GM12873 (cell line): ENCODE measurements around the gene CTTNBP2NL.
A peak's percentile ranks its signal among the peaks of the same experiment; 100 is the strongest.

Source experiments
- TF ChIP-seq, protein P1 (sequence below): IDR thresholded peaks from 2 replicates; pipeline ENCODE4 v1.5.1; 2012; ENCODE audit warnings: low read depth, mild to moderate bottlenecking, moderate library complexity, low read length, control low read depth; ENCODE audit not compliant: insufficient read depth; ENCODE audit errors: missing control alignments

The CTTNBP2NL gene

DNA sequence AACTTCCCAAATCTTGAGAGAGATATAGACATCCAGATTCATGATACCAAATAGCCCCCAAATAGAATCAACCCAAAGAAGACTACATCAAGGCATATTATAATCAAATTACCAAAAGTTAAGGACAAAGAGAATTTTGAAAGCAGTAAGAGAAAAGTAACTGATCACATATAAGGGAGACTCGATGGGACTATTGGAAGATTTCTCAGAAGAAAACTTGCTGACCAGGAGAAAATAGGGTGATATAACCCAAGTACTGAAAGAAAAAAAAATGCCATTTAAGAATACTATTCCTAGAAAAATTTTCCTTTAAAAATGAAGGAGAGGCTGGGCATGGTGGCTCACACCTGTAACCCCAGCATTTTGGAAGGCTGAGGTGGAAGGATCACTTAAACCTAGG lies 82.3 kb downstream of the CTTNBP2NL start:
- TF ChIP-seq, protein P1, sequence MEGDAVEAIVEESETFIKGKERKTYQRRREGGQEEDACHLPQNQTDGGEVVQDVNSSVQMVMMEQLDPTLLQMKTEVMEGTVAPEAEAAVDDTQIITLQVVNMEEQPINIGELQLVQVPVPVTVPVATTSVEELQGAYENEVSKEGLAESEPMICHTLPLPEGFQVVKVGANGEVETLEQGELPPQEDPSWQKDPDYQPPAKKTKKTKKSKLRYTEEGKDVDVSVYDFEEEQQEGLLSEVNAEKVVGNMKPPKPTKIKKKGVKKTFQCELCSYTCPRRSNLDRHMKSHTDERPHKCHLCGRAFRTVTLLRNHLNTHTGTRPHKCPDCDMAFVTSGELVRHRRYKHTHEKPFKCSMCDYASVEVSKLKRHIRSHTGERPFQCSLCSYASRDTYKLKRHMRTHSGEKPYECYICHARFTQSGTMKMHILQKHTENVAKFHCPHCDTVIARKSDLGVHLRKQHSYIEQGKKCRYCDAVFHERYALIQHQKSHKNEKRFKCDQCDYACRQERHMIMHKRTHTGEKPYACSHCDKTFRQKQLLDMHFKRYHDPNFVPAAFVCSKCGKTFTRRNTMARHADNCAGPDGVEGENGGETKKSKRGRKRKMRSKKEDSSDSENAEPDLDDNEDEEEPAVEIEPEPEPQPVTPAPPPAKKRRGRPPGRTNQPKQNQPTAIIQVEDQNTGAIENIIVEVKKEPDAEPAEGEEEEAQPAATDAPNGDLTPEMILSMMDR: no peak

DNA sequence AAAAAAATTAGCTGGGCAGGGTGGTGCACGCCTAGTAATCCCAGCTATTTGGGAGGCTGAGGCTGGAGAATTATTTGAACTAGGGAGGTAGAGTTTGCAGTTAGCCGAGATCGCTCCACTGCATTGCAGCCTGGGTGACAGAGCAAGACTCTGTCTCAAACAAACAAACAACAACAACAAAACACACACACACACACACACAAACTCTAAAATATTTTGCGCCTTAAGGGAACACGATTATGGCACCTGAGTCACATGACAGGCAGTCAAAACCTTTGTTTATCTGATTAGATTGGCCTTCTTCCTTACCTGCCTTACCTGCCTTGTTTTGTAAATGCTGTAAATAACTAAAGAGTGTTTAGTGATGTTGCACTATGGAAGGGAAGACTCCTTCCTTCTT lies 92.1 kb downstream of the CTTNBP2NL start:
- TF ChIP-seq, protein P1: no peak

DNA sequence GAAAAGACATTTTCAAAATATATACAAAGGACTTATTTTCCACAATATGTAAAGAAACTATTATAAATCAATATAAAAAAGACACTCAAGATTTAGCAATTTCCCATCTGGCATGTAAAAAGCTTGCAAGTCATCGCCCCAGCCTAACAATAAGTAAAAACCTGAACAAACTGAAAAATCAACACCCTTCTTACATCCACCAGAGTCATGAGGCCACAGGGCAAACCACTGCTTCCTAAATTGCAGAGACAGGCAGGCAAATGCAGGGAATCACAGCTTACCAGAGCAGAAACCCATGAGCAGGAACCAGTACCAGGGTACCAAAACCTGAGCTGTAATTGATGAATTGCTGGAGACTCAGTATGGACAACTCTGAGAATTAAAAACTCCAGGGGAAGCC lies 96.1 kb downstream of the CTTNBP2NL start:
- TF ChIP-seq, protein P1: no peak

DNA sequence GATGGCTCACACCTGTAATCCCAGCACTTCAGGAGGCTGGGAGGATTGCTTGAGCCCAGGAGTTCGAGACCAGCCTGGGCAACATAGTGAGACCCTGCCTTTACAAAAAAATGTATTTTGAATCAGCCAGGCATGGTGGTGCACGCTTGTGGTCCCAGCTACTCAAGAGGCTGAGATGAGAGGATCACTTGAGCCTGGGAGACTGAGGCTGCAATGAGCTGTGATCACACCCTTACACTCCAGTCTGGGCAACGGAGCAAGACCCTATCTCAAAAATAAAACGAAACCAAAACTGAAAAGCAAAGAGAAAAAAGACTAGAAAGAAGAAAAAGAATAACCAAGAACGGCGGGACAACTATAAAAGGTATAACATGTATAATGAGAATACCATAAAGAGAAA lies 97.3 kb downstream of the CTTNBP2NL start:
- TF ChIP-seq, protein P1: no peak

DNA sequence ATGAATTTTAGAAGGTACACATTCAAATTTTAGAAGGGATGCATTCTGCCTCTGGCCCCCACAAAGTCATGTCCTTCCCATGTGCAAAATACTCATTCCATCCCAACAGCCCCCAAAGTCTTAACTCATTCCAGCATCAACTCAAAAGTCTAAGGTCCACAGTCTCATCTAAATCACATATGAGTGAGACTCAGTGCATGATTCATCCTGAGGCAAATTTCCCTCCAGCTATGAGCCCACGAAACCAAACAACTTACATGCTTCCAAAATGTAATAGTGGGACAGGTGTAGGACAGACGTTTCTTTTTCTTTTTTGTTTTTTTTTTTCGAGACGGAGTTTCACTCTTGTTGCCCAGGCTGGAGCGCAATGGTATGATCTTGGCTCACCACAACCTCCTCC lies 100.3 kb downstream of the CTTNBP2NL start:
- TF ChIP-seq, protein P1: no peak

DNA sequence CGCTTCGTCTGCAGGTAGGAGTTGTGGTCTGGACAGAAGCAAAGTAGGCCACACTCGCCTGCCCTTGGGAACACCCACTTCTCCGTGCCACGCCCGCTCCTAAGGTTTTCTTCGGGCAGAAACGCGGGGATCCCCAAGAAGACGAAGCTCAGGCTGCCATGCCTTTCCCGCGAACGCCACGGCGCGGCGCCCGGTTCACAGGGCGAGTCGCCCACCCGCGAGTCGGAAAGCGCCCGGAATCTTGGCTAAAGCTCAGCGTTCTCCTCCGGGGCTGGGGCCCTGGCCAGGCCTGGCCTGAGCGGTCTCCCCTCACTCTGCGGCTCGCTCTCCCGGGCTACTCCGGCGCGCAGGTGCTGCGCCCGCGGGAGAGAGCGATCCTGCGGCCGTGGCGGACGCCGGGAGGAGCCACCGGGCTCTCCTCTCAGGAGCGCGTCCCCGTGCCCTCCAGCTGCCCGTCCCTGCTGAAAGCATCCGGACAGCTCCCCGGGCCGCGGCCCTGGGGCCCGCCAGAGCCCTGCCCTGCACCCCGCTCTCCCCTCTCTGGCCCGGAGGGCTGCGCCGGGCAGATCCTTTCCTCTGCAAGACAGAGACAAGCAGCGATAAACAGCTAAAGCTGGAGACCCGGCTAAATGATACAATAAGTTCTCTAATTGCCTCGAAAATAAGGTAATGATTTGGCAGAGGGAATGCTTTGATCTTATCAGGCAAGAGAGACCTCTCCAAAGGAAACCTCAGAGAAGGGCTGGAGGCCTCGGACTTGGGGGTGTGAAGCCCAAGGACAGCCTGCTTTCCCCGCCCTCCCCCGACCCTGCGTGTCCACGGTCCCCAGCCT lies 106.0 kb downstream of the CTTNBP2NL start:
- TF ChIP-seq, protein P1: peak; percentile 83

DNA sequence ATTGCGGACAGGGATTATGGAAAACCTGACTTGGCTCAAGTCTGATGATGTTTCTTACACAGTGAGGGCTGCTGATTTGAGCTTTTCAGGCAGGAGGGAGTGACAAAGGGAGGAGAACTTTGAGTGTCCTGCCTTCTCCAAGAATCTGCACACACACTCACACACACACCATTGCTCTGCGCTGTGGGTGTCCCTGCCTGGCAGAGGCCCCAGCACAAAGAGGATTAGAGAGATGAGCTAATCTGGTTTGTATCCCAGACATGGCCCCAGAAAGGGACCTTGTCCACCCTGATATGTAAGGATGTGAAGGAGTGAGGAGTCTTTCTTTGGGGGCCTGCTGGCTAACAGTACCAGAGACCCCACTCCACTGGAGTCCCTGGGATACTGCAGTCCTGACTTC lies 106.8 kb downstream of the CTTNBP2NL start:
- TF ChIP-seq, protein P1: no peak
